Omental fat pad (tissue), 4 donors: ENCODE data around the gene COX10. TPM values are rescaled to one million over a fixed set of nuclear protein-coding genes. Genes with fewer than 3 reads are reported as not detected.

Experiments
- ATAC-seq: fragments of 150-250 bp; one replicate; pipeline ENCODE4 v1.9.1; 2016; ENCODE audit warnings: mild to moderate bottlenecking, moderate library complexity; ENCODE audit not compliant: low FRiP score
- DNase-seq: peaks from one replicate; pipeline ENCODE4 v3.0.0-alpha.2; 2019; ENCODE audit warnings: low spot score
- CTCF ChIP-seq, 3 donors: fragments of 450-650 bp; IDR thresholded peaks; one replicate each; pipeline ENCODE4 v1.5.1; 2016 to 2017; ENCODE audit warnings: antibody characterized with exemption in 3 of 3, mild to moderate bottlenecking in 3 of 3, moderate library complexity in 2 of 3
- total RNA-seq, 4 donors: library from RNA; depleted of rRNA; stranded (reverse); fragments of >200 nt; gene quantifications; one replicate each; pipeline ENCODE4 v1.1.0, GENCODE V29; 2016

COX10 gene
- total RNA-seq, 4 donors from 2014 or later: 15.4 to 28.8 (median 24.8) TPM

GRCh38 chr17:14089179-14089578, 19.9 kb downstream of the COX10 start:
- DNase-seq: no peak
- no peak for TF ChIP-seq CTCF (IDR thresholded peaks at IDR 0.05)

GRCh38 chr17:14091367-14091766, 22.1 kb downstream of the COX10 start:
- no peak for ATAC-seq
- no peak for DNase-seq
- no peak for TF ChIP-seq CTCF (IDR thresholded peaks at IDR 0.05)

More at GRCh38 chr17:14089179-14089578, 19.9 kb downstream of the COX10 start:
- ATAC-seq: no peak

DNA sequence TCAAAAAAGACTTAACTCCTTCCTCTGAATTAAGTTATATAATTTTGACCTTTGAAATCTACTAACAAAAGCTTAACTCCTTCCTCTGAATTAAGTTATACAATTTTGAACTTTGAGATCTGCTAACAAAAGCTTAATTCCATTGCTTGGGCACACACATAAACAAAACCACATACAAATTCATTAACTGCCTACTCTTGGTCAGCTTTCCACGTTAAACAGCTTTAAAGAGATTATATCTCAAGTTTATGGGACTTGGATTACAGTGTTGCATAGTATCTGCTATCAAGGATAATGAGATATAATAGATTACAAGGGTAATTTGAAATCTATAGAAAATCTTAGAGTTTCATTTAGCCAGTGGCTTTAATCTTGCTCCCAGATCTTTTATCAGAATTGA, 23.5 kb downstream of the COX10 start:
- ATAC-seq (no peak), DNase-seq (no peak)
- TF ChIP-seq CTCF (IDR thresholded peaks at IDR 0.05): no peak

DNA sequence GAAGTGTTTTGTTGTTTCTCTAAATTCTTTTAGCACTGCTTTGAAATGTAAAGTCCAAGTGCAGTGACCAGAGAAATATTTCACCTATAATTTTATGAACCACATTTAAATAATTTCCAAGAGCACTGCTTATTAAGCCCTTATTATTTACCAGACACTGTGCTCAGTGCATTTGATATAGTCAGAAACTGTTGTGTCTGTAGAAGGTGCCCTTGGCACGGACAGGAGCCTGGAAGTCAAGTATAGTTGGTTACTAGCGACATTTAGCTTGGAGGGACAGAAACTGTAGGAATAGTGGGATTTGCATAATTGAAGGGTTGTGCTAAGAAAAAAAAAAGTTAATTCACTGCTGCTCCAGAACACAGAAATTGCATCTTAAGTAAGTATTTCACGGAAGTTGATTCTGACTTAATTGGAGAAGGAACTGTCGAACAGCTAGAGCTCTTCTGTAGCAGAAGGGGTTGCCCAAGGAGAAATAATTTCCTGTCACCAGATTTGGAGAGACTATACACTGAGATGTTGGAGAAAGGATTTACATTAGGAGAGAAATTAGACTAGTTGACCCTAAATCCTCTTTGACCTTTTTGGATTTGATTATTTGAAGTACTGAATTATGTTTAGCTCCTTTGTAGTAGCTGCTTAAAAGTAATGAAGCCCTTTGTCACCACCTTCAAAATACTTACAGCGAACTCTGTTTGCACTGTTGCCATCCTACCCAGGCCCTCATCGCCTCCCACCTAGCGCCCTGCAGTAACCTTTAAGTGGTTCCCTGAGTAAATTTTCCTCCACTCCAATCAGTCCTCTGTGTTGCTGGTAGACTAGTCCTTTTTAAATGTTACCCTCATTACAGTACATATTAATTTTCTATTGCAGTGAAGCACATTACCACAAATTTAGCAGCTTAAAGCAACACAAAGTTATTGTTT, 25.6 kb downstream of the COX10 start:
- no peak for ATAC-seq
- TF ChIP-seq CTCF (IDR thresholded peaks at IDR 0.05): no peak
- DNase-seq: no peak

DNA sequence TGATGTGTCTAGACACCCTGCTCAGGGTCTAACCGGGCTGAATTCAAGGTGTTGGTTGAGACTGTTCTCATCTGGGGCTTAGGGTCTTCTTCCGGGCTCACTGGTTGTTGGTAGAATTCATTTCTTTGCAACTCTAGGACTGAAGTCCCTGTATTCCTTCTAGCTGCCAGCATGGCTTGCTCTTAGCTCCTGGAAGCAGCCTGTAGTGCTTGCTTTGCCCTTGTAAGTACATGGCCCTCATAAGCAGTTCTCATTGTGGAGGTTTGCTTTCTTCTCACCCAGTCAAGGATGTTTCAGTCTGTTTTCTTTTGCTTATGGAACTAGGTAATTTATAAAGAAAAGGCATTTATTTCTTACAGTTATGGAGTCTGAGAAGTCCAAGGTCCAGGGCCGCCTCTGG, 26.3 kb downstream of the COX10 start:
- no peak for ATAC-seq

GRCh38 chr17:14098246-14098645, 28.9 kb downstream of the COX10 start:
- DNase-seq (no peak), ATAC-seq (no peak)
- TF ChIP-seq CTCF (IDR thresholded peaks at IDR 0.05): no peak

More for the DNA sequence above, 26.3 kb downstream of the COX10 start:
- TF ChIP-seq CTCF (IDR thresholded peaks at IDR 0.05): no peak
- DNase-seq: no peak

GRCh38 chr17:14101976-14102375, 32.7 kb downstream of the COX10 start:
- TF ChIP-seq CTCF (IDR thresholded peaks at IDR 0.05): no peak
- ATAC-seq (no peak), DNase-seq (no peak)
